AG04450 (cell line): ENCODE data around the gene ATP5MC2. TPM values are rescaled to one million over a fixed set of nuclear protein-coding genes. Genes with fewer than 3 reads are reported as not detected.

Source experiments
- CTCF ChIA-PET: fragments of 300-600, 350-600 bp; formaldehyde crosslinking; extraction: SDS; loops from one replicate; lab custom pipeline; 2022; ENCODE audit warnings: antibody characterized with exemption, inconsistent platforms; lab: Charles Lee
- POLR2A ChIA-PET: fragments of 350-600 bp; formaldehyde crosslinking; extraction: SDS; loops from one replicate; lab custom pipeline; 2021; ENCODE audit warnings: antibody characterized with exemption, inconsistent platforms; lab: Yijun Ruan, JAX
- DNase-seq: peaks from one replicate; pipeline ENCODE4 v3.0.0-alpha.2; 2011; ENCODE audit warnings: low read depth, low spot score
- H3K27ac ChIP-seq: one replicate; pipeline ENCODE4 v1.5.1; 2012; ENCODE audit warnings: low read depth, low read length, control low read depth
- H3K27me3 ChIP-seq: one replicate; pipeline ENCODE4 v1.6.0; 2012; ENCODE audit warnings: low read length; ENCODE audit not compliant: control insufficient read depth, insufficient read depth
- H3K4me3 ChIP-seq: 2 replicates; pipeline ENCODE4 v1.5.1; 2011; ENCODE audit warnings: mild to moderate bottlenecking, low read depth, low read length, control low read depth
- H3K9me3 ChIP-seq: 2 replicates; pipeline ENCODE4 v1.5.1; 2012; ENCODE audit warnings: low read length; ENCODE audit not compliant: control insufficient read depth, insufficient read depth
- CTCF ChIP-seq: IDR thresholded peaks from 2 replicates; pipeline ENCODE4 v1.5.1; 2011; ENCODE audit warnings: low read depth, low read length, control low read depth, inconsistent platforms
- polyA plus RNA-seq: library from polyadenylated mRNA; depleted of rRNA; stranded (reverse); fragments of >200 nt; gene quantifications from 2 replicates; pipeline ENCODE4 v1.2.3, GENCODE V29; 2011

ATP5MC2 gene
- polyA plus RNA-seq, 1 experiment: 261 TPM

DNA sequence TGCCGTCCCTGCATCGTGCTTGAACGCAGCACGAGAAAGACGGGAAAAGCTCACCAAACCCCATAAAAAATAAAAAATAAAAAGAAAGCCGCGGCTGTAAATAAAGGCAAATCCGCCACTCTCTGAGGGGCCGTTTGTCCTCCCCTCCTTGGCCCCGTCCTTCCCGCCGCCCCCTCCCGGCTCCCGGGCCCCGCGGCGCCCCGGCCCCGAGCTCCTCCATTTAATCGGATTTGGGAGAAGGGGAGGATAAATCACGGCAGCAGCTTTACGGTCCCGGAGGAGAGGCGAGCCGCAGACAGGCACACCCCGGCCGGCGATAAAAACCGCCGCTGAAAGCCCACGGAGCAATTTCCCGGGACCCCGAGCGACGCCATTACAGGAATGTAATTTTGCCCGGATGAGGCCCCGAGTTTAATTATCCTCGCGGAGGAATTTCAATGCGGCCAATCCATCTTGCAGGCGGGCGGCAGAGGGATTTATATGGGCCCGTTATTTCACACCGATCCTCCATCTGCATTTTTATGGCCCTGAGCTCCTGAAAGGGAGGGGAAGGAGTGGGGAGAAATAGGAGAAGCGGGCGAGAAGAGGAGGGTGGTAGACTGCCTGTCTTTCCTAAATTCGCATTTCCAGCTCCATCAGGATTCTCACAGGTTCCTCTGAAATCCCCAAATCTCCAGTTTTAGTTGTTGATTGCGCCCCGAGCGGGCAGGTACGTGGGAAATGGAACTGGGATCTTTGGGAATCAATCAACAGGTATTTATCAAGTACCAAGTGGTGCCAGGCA is 1.3 kb upstream of the ATP5MC2 start:
- peak overlapping the region; percentile 51 for H3K4me3 ChIP-seq
- DNase-seq: no peak
- ChIA-PET POLR2A (interaction anchor here (0.7 to 2.3 kb wide), 3 partner anchors 51 to 720 kb away, joined by 3 to 14 read pairs (median 11); partner anchors contain the start of gene ATF7), CTCF (interaction anchor here (0.6 to 5.2 kb wide), 10 partner anchors 18 to 169 kb away, joined by 3 to 103 read pairs (median 4); no protein-coding TSS in a partner anchor)
- H3K9me3 ChIP-seq: no peaks in the 10 kb centered on the region
- TF ChIP-seq CTCF: no peak
- peak overlapping the region; percentile 91 for H3K27ac ChIP-seq
- H3K27me3 ChIP-seq: no peaks in the 10 kb centered on the region

- Histone ChIP-seq H3K27me3 (no peaks in the 10 kb centered on the region), H3K4me3 (peak overlapping the region; percentile 51), H3K9me3 (no peaks in the 10 kb centered on the region), H3K27ac (peak overlapping the region; percentile 91)
- POLR2A ChIA-PET: interaction anchor here (0.6 to 2.3 kb wide), 6 partner anchors 51 to 720 kb away, joined by 3 to 14 read pairs (median 5); partner anchors contain the start of gene ATF7
- TF ChIP-seq CTCF: no peak
- DNase-seq: no peak
- CTCF ChIA-PET: interaction anchor here (0.6 to 5.2 kb wide), 14 partner anchors 12 to 168 kb away, joined by 3 to 103 read pairs (median 5); no protein-coding TSS in a partner anchor
Observed at GRCh38 chr12:53676656-53677015, 753 bp upstream of the ATP5MC2 start.

- H3K4me3 ChIP-seq: peak overlapping the region; percentile 94
- H3K27me3 ChIP-seq: no peaks in the 10 kb centered on the region
- POLR2A ChIA-PET: interaction anchor here (0.6 to 2.3 kb wide), 9 partner anchors 15 to 186 kb away, joined by 3 to 14 read pairs (median 5); partner anchors contain the start of genes ATF7 and TARBP2
- no peak for DNase-seq
- H3K9me3 ChIP-seq: no peaks in the 10 kb centered on the region
- no peak for TF ChIP-seq CTCF
- peak overlapping the region; percentile 34 for H3K27ac ChIP-seq
- CTCF ChIA-PET: interaction anchor here (0.5 to 5.2 kb wide), 30 partner anchors 7 to 167 kb away, joined by 3 to 103 read pairs (median 4); partner anchors contain the start of gene ATF7
Observed at GRCh38 chr12:53674977-53675700, 744 bp downstream of the ATP5MC2 start.

GRCh38 chr12:53670971-53671370 is 4.9 kb downstream of the ATP5MC2 start:
- H3K27ac ChIP-seq: no peak overlapping the region

More at GRCh38 chr12:53670971-53671370, 4.9 kb downstream of the ATP5MC2 start:
- no peak for TF ChIP-seq CTCF
- Histone ChIP-seq H3K4me3 (no peak overlapping the region), H3K9me3 (no peaks in the 10 kb centered on the region), H3K27me3 (no peaks in the 10 kb centered on the region)
- ChIA-PET CTCF (interaction anchor here (0.8 kb wide), 1 partner anchor 127 kb away, joined by 3 read pairs; no protein-coding TSS in a partner anchor), POLR2A (interaction anchor here (0.6 kb wide), 1 partner anchor 1587 kb away, joined by 4 read pairs; no protein-coding TSS in a partner anchor)
- DNase-seq: no peak
